T-helper 1 cell treated with Interleukin-12 subunit alpha and Interleukin-12 subunit beta and Interleukin-4 antibody, amounts not matched to agents 30 ng/mL and 1 ng/mL, for 36 hours (primary cell): ENCODE results near the gene LIMCH1. TPM values are rescaled to one million over a fixed set of nuclear protein-coding genes. Genes with fewer than 3 reads are reported as not detected.

ENCODE experiments used
- intact Hi-C: fragments of 100-400 bp; cut with micrococcal nuclease; formaldehyde crosslinking; loops from one replicate; pipeline ENCODE4 v1.15.1; 2024
- total RNA-seq: library from RNA; stranded (reverse); gene quantifications from 2 replicates; pipeline ENCODE4 v1.2.3, GENCODE V29; 2022

The LIMCH1 gene
- total RNA-seq, 1 donor from 2014 or later, result not detected

DNA sequence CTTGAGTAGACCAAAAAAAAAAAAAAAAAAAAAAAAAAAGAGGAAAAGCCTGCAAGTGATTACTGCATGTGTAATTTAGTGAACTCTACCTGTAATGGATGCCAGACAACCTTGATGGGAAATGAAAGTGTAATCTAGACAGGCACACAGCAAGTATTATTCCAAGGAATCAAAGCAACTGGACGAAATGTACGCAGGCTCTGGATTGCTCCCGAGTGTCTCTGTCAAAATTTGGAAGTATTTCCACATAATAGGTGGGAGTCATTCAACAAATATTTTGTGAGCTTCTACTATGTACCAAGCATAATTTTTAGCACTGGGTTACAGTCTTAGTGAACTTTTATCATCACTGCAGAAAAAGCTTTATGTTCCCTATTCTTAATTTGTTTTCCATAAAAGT, 64.2 kb downstream of the LIMCH1 start:
- intact Hi-C loops, result no loop called here

DNA sequence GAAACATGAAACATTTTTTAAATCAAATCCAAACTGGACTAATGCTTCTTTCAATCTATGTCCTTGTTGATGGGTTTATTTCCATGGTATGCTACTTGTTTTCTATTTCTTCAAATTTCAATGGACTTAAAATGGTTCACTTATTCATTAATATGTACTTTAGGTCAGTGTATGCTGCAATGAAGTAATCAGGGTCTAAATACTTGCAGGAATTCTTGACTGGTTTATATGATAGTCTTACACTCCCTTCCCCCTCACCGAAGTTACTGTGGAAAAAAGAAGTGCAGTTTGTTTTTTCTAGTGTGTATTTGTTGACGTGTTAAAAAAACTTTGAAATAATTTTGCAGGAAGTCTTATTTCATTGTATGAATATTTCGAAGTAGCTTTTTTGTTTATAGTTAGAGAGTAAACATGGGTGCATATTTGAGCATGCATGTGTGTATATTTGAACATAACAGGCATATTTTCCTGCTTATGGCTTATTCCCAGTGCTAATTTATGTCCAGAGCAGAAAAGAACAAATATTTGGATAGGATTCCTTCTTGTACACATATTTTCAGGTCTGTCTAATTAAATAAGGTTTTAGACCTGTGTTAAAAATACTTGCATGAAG, 65.0 kb downstream of the LIMCH1 start:
- intact Hi-C loops, result no loop called here

DNA sequence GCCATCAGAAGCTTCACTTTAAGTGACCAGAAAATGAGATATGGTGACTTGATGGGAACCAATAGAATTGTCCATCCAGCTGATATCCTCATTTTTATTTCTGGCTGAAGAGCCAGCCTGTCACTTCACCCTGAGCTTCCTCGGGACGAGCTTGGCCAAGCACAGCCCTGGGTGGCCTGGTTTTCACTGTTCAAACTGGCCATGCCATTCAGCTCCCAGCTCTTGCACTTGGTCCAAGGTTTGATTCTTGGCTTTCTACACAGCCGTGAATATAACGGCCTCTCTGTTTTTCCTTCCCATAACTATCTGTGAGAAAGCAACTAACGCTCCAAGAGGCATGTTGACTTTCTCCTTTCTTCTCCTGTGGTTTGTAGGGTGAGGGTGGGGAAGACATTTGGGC, 71.9 kb downstream of the LIMCH1 start:
- intact Hi-C loops, result no loop called here

DNA sequence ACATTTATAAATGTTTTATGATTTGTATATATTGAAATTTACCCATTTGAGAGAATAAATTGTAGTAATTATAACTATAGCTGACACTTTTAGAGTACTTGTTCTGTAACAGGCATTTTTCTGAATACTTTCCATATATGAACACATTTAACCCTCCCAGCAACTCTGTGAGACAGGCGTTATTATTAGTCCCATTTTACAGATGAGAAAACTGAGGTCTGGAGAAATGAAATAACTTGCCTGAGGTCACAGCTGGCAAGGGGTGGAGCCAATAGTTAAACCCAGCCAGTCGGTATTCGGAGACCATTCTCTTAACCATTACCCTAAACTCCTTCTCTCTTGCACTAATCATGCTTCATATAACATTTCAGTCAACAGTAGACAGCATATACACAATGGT, 72.5 kb downstream of the LIMCH1 start:
- intact Hi-C loops, result no loop called here

DNA sequence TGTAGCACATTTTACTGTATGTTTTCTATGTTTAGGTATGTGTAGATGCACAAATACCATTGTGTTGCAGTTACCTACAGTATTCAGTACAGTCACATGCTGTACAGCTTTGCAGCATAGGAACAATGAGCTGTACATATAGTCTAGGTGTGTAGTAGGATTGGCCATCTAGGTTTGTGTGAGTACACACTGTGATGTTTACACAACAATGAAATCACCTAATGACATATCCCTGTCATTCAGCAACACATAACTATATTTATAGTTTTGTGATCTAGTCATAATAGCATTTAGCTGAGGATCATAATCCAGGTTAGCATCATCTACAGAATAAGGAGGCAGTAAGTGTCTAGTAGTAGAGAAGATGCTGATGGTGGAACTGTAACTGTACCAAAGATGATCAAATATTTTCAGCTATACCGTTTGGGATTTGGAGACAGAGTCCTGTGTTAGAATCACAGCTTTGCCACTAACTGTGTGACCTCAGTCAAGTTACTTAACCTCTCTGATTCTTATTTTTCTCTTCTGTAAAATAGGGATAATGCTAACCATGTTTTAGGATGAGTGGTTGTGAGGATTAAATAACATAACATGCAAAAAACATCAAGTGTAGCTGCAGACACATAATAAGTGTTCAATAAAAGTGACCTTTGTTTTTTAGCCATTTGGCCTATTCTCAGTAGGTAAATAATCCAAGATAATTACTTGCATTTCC, 73.3 kb downstream of the LIMCH1 start:
- intact Hi-C loops, result no loop called here

DNA sequence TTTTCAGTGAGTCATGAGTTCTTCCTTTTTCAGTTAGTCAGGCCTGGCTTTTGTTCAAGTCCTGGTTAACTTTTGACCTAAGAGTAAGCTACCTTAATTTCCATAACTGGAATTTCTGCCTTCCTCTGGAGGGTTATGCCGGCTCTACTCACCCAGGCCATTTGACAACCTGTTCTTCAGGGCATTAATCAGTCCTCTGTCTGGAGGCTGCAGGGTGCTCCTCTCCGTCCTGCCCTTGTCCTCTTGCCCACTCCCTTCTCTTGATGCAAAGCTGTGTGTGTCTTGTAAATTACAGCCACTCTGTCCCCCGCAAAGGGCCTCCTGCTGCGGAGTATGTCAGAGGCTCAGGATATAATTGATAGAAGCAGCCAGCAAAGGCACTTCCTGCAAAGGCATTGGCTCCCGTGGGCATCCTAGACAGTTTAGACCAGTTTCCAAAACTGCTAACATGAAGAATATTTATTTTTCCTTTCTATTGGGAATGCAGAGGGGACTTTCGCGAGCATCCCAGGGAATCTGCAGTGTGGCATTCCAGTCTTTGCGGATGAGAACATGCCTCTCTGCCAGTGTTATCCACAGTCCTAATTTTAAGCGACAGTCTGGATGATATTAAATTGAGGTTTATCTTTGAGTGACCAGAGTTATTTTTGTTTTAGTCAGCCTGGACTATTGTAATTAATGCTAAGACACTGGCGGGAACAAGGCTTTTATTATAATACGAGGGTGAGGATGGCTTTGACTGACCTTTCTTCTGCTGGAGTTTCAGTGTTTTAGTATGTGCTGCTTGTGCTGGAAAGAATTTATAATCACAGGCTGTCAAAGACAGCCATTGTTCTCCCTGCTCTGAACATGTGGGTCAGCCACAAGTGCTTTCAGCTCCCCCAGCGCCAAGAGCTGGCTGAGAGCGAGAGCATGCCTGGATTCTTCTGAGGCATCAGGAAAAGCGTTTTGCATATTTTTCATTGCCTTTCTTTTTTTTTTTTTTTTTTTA, 74.2 kb downstream of the LIMCH1 start:
- intact Hi-C loops, result no loop called here

DNA sequence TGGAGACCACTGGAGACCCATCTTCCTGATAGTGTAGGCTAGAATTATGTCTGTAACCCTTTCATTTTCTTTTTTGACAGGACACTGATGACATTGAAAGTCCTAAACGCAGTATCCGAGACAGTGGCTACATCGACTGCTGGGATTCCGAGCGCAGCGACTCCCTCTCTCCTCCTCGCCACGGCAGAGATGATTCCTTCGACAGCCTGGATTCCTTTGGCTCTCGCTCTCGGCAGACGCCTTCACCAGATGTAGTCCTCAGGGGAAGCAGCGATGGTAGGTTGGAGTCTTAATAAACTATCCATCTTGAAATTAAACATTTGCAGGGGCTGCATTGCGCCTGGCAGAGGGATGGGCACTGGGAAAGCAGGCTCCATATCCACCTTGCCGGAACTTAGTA, 75.4 kb downstream of the LIMCH1 start:
- intact Hi-C loops, result no loop called here

DNA sequence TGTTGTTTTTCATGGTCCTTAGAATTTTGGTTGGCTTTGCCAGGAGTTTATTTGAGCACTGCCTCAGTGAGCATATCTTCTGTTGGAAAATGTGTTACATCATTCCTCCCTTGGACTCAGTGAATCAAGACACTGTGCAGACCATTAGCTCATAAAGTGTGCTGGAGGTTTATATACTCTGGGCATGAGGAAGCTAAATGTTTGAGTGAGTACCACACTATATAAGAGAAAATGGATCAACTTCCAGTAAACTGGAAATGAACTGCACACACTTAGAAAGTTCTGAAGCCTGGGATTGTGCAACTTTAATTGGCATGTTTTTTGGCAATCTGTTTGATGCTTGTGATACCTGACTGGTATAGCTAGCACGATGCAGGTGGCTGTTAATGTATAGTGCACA, 75.9 kb downstream of the LIMCH1 start:
- intact Hi-C loops, result no loop called here

DNA sequence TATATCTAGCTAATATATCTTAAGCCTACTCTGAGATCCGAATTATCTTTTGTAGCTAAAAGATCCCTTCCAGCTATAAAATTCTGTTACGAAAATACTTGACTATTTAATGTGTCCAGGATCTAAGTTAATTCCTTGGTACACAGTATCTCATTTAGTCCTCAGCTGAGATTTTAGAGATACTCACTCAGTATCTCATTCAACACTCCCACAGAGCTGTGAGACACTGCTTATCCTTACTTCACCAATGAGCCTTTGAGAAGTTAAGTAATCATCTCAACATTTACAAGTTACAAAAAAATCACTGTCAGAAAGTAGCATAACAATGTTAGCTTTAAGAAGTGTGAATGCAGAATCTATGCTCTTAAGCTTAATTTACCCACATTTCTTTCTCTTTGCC, 76.6 kb downstream of the LIMCH1 start:
- intact Hi-C loops, result no loop called here

DNA sequence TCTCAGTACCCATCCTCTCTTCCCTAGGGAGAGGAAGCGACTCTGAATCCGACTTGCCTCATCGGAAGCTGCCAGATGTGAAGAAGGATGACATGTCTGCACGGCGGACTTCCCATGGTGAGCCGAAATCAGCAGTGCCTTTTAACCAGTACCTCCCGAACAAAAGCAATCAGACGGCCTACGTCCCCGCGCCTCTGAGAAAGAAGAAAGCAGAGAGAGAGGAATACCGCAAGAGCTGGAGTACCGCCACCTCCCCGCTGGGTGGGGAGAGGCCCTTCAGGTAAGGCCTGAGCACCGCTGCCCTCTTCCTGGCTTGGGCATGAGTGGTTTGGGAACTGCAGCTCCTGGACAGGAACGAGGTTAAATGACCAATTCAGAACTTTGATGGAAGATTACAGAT, 81.2 kb downstream of the LIMCH1 start:
- intact Hi-C loops, result no loop called here

DNA sequence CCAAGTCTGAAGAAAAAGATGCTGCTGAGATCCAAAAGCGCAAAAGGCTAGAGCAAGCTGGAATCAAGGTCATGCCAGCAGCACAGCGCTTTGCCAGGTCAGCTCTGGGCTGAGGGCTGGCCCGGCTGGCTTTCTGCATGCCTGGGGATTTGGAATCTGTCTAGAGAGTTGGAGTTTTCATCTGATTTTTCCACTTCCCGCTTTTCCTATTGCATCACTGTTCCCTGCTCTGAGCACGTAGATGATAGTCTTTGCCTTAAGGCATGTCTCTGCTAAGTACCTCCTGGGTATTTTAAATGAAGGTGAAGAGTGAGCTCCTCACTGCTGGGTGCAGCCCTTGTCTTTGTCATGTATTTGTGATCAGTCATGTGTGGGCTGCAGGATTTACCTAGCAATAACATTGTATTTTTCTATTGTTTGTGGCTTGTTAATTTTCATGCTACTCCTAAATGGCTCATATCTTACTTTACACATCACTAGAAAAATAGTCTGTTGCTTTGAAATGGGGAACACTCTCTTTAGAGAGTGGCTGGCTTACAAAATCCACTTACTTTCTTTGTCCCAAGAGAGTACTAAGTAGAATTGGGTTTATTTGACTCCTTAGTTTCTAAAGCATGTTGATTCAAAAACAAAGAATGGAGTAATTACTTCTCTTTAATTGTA, 82.8 kb downstream of the LIMCH1 start:
- intact Hi-C loops, result no loop called here

DNA sequence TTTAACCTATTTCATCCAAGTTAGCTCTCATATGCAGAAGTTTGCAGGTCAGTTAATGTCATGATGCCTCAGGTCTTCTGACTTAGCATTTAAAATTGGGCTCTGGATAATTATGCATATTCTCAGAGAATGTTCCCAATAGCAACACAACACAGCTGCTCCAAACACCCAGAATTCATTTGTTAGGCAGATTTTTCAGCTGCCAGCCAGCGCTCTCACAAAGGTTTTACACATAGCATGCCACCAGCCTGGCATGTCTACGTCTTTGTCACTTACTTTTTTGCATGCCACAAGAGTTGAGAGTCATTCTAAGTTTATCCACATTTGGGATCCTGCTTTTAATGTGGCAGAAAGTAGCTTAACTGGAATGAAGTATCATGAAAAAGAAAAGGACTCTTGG, 84.8 kb downstream of the LIMCH1 start:
- intact Hi-C loops, result no loop called here

DNA sequence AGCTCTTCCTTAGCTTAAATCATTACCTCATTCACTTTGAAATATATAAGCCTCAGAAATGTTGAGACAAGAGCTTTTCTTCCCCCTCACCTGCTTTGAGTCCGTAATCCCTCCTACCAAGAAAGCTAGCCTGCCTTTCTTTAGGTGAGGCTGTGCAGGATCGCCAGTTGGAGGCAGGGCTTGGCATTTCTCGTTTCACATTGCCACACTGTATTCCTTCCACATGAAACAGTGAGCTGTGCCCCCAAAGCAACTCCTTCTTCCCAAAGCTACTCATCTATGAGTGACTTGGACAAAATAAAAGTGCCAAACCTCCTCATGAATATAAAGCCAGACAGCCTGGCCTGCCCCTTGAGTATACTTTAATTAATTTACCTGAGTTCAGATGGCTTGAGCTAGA, 86.8 kb downstream of the LIMCH1 start:
- intact Hi-C loops, result no loop called here

DNA sequence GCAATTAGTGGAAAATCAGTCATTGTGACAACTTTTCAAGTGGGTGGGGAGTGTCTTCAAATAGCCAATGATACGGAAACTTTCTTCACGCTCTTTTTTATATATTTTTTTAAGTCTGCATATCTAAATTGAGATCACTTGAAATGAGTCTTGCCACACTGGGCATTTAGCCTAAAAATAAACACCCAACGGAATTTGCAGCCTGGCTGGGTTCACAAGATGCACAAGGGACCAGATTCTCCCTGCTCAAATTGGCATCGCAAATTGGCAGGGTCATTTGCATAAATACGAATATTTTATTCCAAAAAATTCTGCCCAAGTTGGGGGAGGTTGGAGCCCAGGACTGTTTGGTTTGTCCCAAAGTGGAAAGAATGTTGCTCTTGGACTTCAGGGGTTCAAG, 87.6 kb downstream of the LIMCH1 start:
- intact Hi-C loops, result no loop called here

DNA sequence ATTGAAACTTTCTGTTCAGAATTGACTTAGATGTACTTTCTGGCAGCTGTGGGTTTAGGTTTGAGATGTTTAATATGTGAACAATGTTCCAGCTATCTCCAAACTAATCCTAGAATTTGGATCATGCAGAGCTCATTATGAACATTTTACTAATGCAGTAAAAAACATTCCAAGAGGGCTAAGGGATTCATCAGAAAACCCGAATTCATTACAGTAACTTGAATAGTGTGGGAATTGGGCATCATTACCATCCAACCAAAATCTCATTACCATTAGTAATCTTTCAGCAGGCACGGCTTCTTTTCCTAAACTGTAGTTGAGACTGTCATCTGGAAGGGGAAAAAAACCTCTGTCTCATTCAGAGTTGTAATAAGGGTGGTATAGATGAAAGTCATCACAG, 91.0 kb downstream of the LIMCH1 start:
- intact Hi-C loops, result no loop called here

DNA sequence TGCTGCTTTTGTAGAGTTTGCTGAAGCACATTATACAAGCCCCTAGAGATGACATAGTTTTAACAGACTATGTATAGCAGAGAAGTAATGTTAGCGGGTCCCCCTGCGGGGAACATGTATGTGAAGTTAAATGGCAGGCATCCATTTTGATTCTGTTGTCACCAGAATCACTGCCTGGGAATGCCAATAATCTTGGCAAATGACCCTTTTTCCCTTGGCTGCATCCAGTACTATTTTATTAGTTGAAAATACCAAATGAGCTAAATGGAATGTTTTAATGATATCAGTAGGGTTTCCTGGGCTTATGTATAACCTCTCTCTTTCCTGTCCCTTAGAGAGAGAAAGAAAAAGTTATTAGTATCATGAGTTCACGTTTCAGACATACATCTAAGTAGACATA, 93.6 kb downstream of the LIMCH1 start:
- intact Hi-C loops, result no loop called here

DNA sequence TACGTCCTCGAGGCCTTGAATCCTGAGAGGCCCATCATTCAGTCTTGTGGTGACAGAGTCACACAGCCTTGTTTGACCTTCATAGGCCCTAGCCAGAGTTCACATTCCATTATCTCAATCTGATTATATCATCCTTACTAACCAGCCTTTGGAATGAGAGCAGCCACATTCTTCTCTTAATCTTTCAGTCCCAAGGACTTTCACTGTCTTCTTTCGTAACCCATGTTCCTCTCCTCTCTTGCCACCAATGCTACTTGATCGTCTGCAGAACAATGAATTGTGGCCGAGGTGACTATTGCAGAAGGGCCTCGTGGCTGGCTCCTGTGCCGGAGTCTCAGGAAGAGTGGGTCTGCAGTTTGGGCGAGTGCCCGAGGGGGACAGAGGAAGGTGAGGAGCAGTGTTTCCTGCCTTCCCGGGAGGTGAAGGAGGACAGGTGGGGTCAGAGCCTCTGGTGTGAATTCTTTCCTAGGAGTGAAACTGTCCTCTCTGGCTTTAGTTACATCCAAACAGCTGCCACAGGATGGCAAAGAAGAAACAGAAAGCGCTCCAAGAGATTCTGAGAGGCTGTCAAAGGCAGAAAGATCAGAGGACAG, 94.6 kb downstream of the LIMCH1 start:
- intact Hi-C loops, result no loop called here

DNA sequence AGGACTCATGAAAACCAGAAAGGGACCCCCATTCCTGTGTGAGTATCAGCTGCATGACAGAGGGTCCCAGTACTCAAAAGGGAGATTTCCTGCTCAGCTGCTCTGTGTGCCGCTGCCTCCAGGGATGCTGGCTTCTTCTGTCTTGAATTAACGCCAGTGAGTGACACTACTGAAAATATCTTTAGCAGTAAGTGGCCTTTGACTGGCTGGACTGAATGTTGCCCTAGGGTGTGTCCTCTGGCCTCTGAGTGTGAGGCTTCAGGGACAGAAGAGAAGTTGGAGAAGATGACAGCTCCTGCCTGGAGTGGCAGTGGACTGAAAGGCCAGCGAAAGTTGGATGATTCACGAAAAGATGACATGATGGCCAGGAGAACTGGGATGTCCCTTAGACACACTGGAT, 95.4 kb downstream of the LIMCH1 start:
- intact Hi-C loops, result no loop called here

DNA sequence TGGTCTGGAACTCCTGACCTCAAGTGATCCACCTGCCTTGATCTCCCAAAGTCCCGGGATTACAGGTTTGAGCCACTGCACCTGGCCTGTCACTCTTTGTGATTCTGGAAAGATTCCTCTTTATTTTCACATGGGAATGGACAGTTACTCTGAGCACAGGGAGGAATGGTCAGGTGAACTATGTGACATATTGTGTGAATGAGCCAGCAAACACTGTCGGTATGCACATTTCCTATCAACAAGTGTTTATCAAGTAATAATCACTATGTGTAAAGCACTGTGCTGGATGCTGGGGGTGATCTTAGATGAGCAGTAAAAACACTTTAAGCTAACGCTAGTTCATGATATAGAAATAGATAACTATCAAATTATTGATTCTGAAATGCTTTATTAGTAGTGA, 97.5 kb downstream of the LIMCH1 start:
- intact Hi-C loops, result no loop called here

DNA sequence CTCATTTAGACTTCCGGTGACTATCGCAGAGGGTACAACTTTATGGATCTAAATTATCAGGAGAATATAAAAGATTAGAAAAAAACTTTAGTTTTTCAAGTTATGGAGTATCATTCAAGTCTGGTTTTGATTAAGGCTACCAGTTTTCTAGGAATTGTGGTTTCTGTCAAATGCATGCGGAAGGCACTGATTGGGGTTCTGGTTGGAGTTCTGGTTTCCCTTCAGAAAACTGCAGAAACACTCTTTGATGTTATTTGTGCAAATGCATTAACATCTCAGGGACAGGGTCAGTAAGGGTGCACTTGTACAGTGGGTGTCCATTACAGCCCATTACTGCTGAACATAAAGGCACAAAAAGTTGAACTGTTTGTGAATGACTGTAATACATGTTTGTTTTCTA, 100.2 kb downstream of the LIMCH1 start:
- intact Hi-C loops, result no loop called here

DNA sequence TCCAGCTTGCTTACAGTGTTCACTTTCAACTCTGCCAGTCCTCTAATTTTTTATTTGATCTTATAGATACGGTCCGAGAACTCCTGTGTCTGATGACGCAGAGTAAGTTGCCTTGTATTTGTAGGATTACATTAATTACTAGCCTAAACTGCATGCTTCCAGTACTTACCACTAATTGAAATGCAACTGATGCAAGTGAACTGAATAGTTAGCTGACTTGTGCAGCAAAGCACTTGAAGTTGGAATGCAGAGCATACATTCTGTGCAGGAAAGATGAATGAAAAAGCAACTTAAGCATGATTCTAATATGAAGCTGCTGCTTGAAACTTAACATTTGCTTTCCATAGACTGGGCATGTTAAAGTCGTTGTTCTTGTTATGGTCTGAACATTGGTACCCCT, 100.9 kb downstream of the LIMCH1 start:
- intact Hi-C loops, result no loop called here
